HCT116 (cell line): Measurements from ENCODE around the gene TRAF3. TPM values are rescaled to one million over a fixed set of nuclear protein-coding genes. Genes with fewer than 3 reads are reported as not detected.

Experiments
- ATAC-seq: fragments of 200-7000 bp; cut with Tn5 transposase; 2 replicates; pipeline ENCODE4 v1.9.1; 2020; ENCODE audit warnings: mild to moderate bottlenecking, moderate library complexity
- BruUV-seq: library from RNA; stranded (reverse); fragments of 400-500 nt; replicated peaks from 2 replicates; lab custom pipeline; 2021; lab: Mats Ljungman, UMichigan
- CTCF ChIA-PET: fragments of 300-600 bp; sonication (Branson Sonifier 250); formaldehyde crosslinking; loops from one replicate; lab custom pipeline; 2021; ENCODE audit warnings: antibody characterized with exemption; lab: Charles Lee
- POLR2A ChIA-PET: fragments of 300-600, 350-600 bp; sonication (Branson Sonifier 250); formaldehyde crosslinking; loops from one replicate; lab custom pipeline; 2021; ENCODE audit warnings: antibody characterized with exemption; lab: Charles Lee
- RAD21 ChIA-PET, 2 experiments: fragments of 300-600 bp; sonication (Branson Sonifier 250); formaldehyde crosslinking; loops; one replicate each; lab custom pipeline; 2023; ENCODE audit warnings: low total read pairs in 2 of 2; ENCODE audit not compliant: uncharacterized antibody in 2 of 2, unreplicated experiment in 2 of 2, low non-redundant PET in 1 of 2; lab: Charles Lee
- DNase-seq: peaks from one replicate; pipeline ENCODE4 v3.0.0-alpha.2; 2010; ENCODE audit warnings: low read depth, low spot score
- H2AFZ ChIP-seq: fragments of 200-600 bp; shearing (Covaris generic), sonication (generic); 2 replicates; pipeline ENCODE4 v1.6.1; 2017; ENCODE audit warnings: low read depth, mixed run types, mixed read lengths, antibody characterized with exemption, low read length; ENCODE audit not compliant: poor library complexity, severe bottlenecking
- H3K27ac ChIP-seq: 2 replicates; pipeline ENCODE4 v1.5.1; 2012; ENCODE audit warnings: low read depth, low read length
- H3K27me3 ChIP-seq: fragments of 200-600 bp; sonication (generic); 2 replicates; pipeline ENCODE4 v1.6.1; 2016; ENCODE audit warnings: mixed run types, low read length, mixed read lengths; ENCODE audit not compliant: insufficient read depth
- H3K36me3 ChIP-seq, 2 experiments: fragments of 200-500 bp in 1 of 2; fragments of 200-600 bp in 1 of 2; sonication (Bioruptor generic) in 1 of 2; sonication (generic) in 1 of 2; 2 replicates each; pipeline versions ENCODE4 v1.5.1 to v1.6.1; 2014 to 2016; ENCODE audit warnings: low read length in 2 of 2, inconsistent platforms in 1 of 2, mixed read lengths in 1 of 2, mixed run types in 1 of 2; ENCODE audit not compliant: insufficient read depth in 2 of 2, control insufficient read depth in 1 of 2
- H3K4me1 ChIP-seq, 2 experiments: fragments of 200-600 bp in 1 of 2; sonication (generic) in 1 of 2; 2 replicates each; pipeline versions ENCODE4 v1.5.1 to v1.6.1; 2012 to 2017; ENCODE audit warnings: low read length in 2 of 2, inconsistent platforms in 1 of 2, mild to moderate bottlenecking in 1 of 2, mixed read lengths in 1 of 2, mixed run types in 1 of 2, moderate library complexity in 1 of 2; ENCODE audit not compliant: insufficient read depth in 2 of 2, control insufficient read depth in 1 of 2
- H3K4me2 ChIP-seq: fragments of 200-600 bp; sonication (generic); 2 replicates; pipeline ENCODE4 v1.6.1; 2017; ENCODE audit warnings: mixed run types, low read length, mixed read lengths
- H3K4me3 ChIP-seq, 2 experiments: fragments of 200-600 bp in 1 of 2; sonication (generic) in 1 of 2; replicated peaks in 1 of 2; 2 replicates each; pipeline ENCODE4 v1.5.1; 2011 to 2016; ENCODE audit warnings: low read length in 2 of 2, control low read depth in 1 of 2, low read depth in 1 of 2, mild to moderate bottlenecking in 1 of 2, mixed read lengths in 1 of 2, mixed run types in 1 of 2
- H3K79me2 ChIP-seq: fragments of 200-600 bp; sonication (generic); 2 replicates; pipeline ENCODE4 v1.6.1; 2017; ENCODE audit warnings: mild to moderate bottlenecking, mixed run types, low read length, moderate library complexity, mixed read lengths; ENCODE audit not compliant: insufficient read depth
- H3K9ac ChIP-seq: fragments of 200-600 bp; sonication (generic); 2 replicates; pipeline ENCODE4 v1.6.1; 2016; ENCODE audit warnings: low read length, mixed read lengths
- H3K9me2 ChIP-seq: fragments of 200-600 bp; sonication (generic), shearing (Covaris generic); 2 replicates; pipeline ENCODE4 v1.6.1; 2017; ENCODE audit warnings: mixed run types, mild to moderate bottlenecking, moderate library complexity; ENCODE audit not compliant: insufficient read depth
- H3K9me3 ChIP-seq, 2 experiments: fragments of 200-500 bp in 1 of 2; fragments of 200-600 bp in 1 of 2; sonication (Bioruptor generic) in 1 of 2; sonication (generic) in 1 of 2; 2 replicates each; pipeline ENCODE4 v1.6.1; 2014 to 2017; ENCODE audit warnings: low read length in 2 of 2, mixed read lengths in 2 of 2, inconsistent platforms in 1 of 2, low read depth in 1 of 2, mild to moderate bottlenecking in 1 of 2, mixed run types in 1 of 2, moderate library complexity in 1 of 2; ENCODE audit not compliant: control insufficient read depth in 1 of 2, insufficient read depth in 1 of 2
- H4K20me1 ChIP-seq: fragments of 200-600 bp; sonication (generic), shearing (Covaris generic); 2 replicates; pipeline ENCODE4 v1.6.1; 2017; ENCODE audit warnings: mixed run types, mild to moderate bottlenecking, moderate library complexity; ENCODE audit not compliant: insufficient read depth
- CTCF ChIP-seq, 3 experiments: fragments of 200-600 bp in 1 of 3; sonication (generic) in 1 of 3; IDR thresholded peaks in 2 of 3; conservative IDR thresholded peaks in 1 of 3; 2 replicates each; pipeline ENCODE4 v1.5.1; 2012 to 2017; ENCODE audit warnings: low read depth in 2 of 3, low read length in 2 of 3, antibody characterized with exemption in 1 of 3, borderline replicate concordance in 1 of 3, control low read depth in 1 of 3, mild to moderate bottlenecking in 1 of 3, mixed read lengths in 1 of 3, mixed run types in 1 of 3, moderate library complexity in 1 of 3; ENCODE audit not compliant: insufficient read depth in 1 of 3
- EZH2phosphoT487 ChIP-seq: fragments of 200-600 bp; IDR thresholded peaks from 2 replicates; pipeline ENCODE4 v1.6.1; 2018; ENCODE audit warnings: antibody characterized with exemption, borderline replicate concordance
- RAD21 ChIP-seq: IDR thresholded peaks from 2 replicates; pipeline ENCODE4 v1.6.1; 2012; ENCODE audit warnings: low read depth, mild to moderate bottlenecking
- REST ChIP-seq: IDR thresholded peaks from 2 replicates; pipeline ENCODE4 v1.6.1; 2012; ENCODE audit warnings: low read depth
- ZNF274 ChIP-seq: fragments of 200-500 bp; sonication (Bioruptor generic); IDR thresholded peaks from 2 replicates; pipeline ENCODE4 v1.6.1; 2014; ENCODE audit warnings: mild to moderate bottlenecking, low read depth, low read length, inconsistent platforms
- intact Hi-C: fragments of 100-400 bp; cut with micrococcal nuclease; formaldehyde crosslinking; loops from 2 replicates; pipeline ENCODE4 v1.10.0; 2022
- total RNA-seq: library from RNA; stranded (reverse); gene quantifications from one replicate; pipeline ENCODE4 v1.2.1, GENCODE V29; 2021; ENCODE audit not compliant: unreplicated experiment

Gene TRAF3
- total RNA-seq, 1 experiment from 2014 or later: 32.1 TPM

- RAD21 ChIA-PET: no interaction called here
- TF ChIP-seq ZNF274 (no peak), RAD21 (no peak), REST (no peak), EZH2phosphoT487 (no peak), CTCF (IDR thresholded peaks at IDR 0.05 in 2 of 3, conservative IDR thresholded peaks at IDR 0.05 in 1 of 3; ENCODE audit: borderline replicate concordance in 1 of 3, insufficient read depth in 1 of 3, low read depth in 2 of 3, low read length in 2 of 3) (no peak)
- Histone ChIP-seq H4K20me1 (no peaks in the 10 kb centered on the region), H3K9me3 (no peaks in the 10 kb centered on the region), H3K27ac (no peak overlapping the region), H3K4me3 (no peak overlapping the region), H3K4me1 (no peaks in the 10 kb centered on the region), H3K27me3 (no peaks in the 10 kb centered on the region), H3K79me2 (no peaks in the 10 kb centered on the region), H3K36me3 (peaks cover 0 to 20% of the 10 kb centered on the region in 2 experiments; a peak in 2 of 4 replicates), H3K9ac (no peak overlapping the region), H3K4me2 (no peak overlapping the region), H2AFZ (no peak overlapping the region), H3K9me2 (no peaks in the 10 kb centered on the region)
- DNase-seq (no peak), ATAC-seq (no peak)
- POLR2A ChIA-PET: no interaction called here
- intact Hi-C loops: no loop called here
- CTCF ChIA-PET: no interaction called here
- BruUV-seq: no TSS peak
Observed at GRCh38 chr14:102901633-102902032, 124.4 kb downstream of the TRAF3 start.
